ENCODE results near the gene CAV2. TPM values are rescaled to one million over a fixed set of nuclear protein-coding genes. Genes with fewer than 3 reads are reported as not detected.

CAV2 gene
- total and polyA plus RNA-seq, 9 of the 15 experiments (the other 6 are each of a cell fraction or from before 2014, with no cell fraction given): 16.1 to 137 (median 38.3) TPM

- TF ChIP-seq CUX1 (CRISPR knock-in tag; IDR thresholded peaks at IDR 0.05): no peak
- no peak for TF ChIP-seq NKRF (IDR thresholded peaks at IDR 0.05; ENCODE audit: borderline replicate concordance)
- TF ChIP-seq HES1 (IDR thresholded peaks at IDR 0.05; ENCODE audit: low read depth): no peak
These were observed 30.7 kb downstream of the CAV2 start (continued) for GRCh38 chr7:116530107-116530820.

Measured in K562 (cell line).